Duodenal mucosa (tissue), 2 donors: ENCODE measurements around the gene CHMP3.
"Not testable (repeated sequence)": the region's sequence is repeated elsewhere in the genome, so short reads cannot be mapped to it uniquely, and the experiment has no call there.

Experiments used
- H3K27ac ChIP-seq: one replicate; pipeline ENCODE4 v1.7.0; 2013; ENCODE audit warnings: low read depth, low read length
- H3K27me3 ChIP-seq, 2 donors: one replicate each; pipeline ENCODE4 v1.7.0; 2013; ENCODE audit warnings: low read length in 2 of 2, control low read depth in 1 of 2; ENCODE audit not compliant: insufficient read depth in 2 of 2, control insufficient read depth in 1 of 2
- H3K36me3 ChIP-seq, 2 donors: one replicate each; pipeline ENCODE4 v1.7.0; 2013; ENCODE audit warnings: low read length in 2 of 2, control low read depth in 1 of 2; ENCODE audit not compliant: insufficient read depth in 2 of 2, control insufficient read depth in 1 of 2
- H3K4me1 ChIP-seq, 2 donors: one replicate each; pipeline ENCODE4 v1.7.0; 2013; ENCODE audit warnings: low read length in 2 of 2, control low read depth in 1 of 2; ENCODE audit not compliant: insufficient read depth in 2 of 2, control insufficient read depth in 1 of 2
- H3K4me3 ChIP-seq, 2 donors: one replicate each; pipeline ENCODE4 v1.7.0; 2013; ENCODE audit warnings: low read length in 2 of 2, low read depth in 1 of 2
- H3K9ac ChIP-seq, 2 donors: one replicate each; pipeline ENCODE4 v1.7.0; 2013; ENCODE audit warnings: low read length in 2 of 2, low read depth in 1 of 2
- H3K9me3 ChIP-seq, 2 donors: one replicate each; pipeline ENCODE4 v1.7.0; 2013; ENCODE audit warnings: low read length in 2 of 2, control low read depth in 1 of 2; ENCODE audit not compliant: control insufficient read depth in 1 of 2

Gene CHMP3

DNA sequence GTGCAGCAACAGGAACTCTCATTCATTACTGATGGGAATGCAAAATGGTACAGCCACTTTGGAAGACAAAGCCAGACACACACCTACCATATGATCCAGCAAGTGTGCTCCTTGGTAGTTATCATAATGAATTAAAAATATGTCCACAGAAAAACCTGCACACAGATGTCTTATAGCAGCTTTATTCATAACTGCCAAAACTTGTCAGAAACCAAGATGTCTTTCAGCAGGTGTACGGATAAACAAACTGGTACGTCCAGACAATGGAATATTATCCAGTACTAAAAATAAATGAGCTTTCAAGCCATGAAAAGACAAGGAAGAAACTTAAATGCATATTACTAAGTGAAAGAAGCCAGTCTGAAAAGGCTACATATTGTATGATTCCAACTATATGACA, 50.4 kb downstream of the CHMP3 start:
- H3K4me3 ChIP-seq: no peak overlapping the region
- no peaks in the 10 kb centered on the region for H3K9me3 ChIP-seq
- H3K27ac ChIP-seq: no peak overlapping the region
- no peaks in the 10 kb centered on the region for H3K27me3 ChIP-seq
- no peak overlapping the region for H3K9ac ChIP-seq
- no peaks in the 10 kb centered on the region for H3K4me1 ChIP-seq
- peaks cover 5 to 29% of the 10 kb centered on the region in 2 donors for H3K36me3 ChIP-seq

DNA sequence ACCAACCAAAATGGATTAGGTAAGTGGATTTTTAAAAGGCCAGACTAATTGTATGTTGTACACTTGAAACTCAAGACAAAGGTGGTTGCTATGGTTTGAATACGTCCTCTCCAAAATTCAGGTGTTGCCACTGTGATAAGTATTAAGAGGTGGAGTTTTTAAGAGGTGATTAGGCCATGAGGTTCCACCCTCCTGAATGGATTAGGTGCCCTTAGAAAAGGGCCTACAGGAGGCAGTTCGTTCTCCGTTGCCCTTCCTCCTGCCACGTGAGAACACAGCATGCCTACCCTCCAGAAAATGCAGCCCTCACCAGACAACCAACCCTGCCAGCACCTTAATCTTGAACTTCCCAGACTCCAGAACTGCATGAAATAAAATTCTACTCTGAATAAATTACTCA, 51.2 kb downstream of the CHMP3 start:
- H3K27ac ChIP-seq: no peak overlapping the region
- H3K4me3 ChIP-seq: no peak overlapping the region
- no peaks in the 10 kb centered on the region for H3K9me3 ChIP-seq
- no peaks in the 10 kb centered on the region for H3K27me3 ChIP-seq
- H3K9ac ChIP-seq: no peak overlapping the region
- no peaks in the 10 kb centered on the region for H3K4me1 ChIP-seq
- H3K36me3 ChIP-seq: peaks cover 5 to 37% of the 10 kb centered on the region in 2 donors

DNA sequence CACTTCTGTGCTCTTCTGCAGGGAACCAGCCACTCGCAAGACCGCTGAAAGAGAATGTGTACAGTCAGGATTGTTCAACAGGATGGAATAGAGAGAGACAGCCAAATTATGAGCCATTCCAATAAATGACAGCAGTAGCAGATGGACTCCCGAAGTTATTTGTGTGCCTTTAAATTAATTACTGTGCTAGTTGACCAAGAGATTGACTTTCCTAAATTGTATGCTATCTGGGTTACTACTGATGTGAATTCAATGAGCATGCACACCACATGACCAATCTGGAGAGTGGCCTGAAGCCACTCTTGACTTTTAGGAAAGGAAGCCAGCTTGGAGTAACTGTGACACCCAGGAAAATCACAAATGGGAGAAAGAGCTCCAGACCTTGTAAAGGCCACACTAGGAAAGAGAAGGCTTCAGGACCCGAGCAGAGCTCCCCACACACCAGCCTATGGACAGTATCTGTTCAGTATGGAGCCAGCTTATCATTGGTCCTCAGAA, 52.8 kb downstream of the CHMP3 start:
- Histone ChIP-seq H3K4me1 (no peaks in the 10 kb centered on the region), H3K4me3 (no peak overlapping the region), H3K9ac (no peak overlapping the region), H3K27me3 (no peaks in the 10 kb centered on the region), H3K36me3 (peaks cover 8 to 43% of the 10 kb centered on the region in 2 donors), H3K9me3 (no peaks in the 10 kb centered on the region), H3K27ac (no peak overlapping the region)

DNA sequence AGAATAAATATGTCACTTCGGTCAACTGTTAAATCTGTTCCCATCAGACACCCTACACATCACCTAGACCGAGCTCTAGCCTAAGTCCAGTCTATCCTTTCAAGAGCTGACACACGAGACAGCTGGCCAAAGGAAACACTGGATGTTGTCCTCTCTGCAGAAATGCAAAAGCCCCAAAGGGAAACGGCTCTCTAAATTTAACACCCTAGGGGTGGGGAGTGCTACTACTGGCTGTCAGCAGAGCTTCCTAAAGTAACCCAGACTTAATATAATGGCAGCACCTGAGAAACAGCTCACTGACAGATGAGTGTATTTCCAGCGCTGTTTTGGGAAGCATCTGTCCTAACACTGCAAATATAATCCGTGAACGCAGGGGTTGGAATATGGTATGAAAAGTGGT, 55.6 kb downstream of the CHMP3 start:
- peaks cover 9 to 63% of the 10 kb centered on the region in 2 donors for H3K36me3 ChIP-seq
- H3K9ac ChIP-seq: no peak overlapping the region
- H3K4me3 ChIP-seq: no peak overlapping the region
- H3K9me3 ChIP-seq: no peaks in the 10 kb centered on the region
- H3K27me3 ChIP-seq: no peaks in the 10 kb centered on the region
- H3K4me1 ChIP-seq: no peaks in the 10 kb centered on the region
- no peak overlapping the region for H3K27ac ChIP-seq

DNA sequence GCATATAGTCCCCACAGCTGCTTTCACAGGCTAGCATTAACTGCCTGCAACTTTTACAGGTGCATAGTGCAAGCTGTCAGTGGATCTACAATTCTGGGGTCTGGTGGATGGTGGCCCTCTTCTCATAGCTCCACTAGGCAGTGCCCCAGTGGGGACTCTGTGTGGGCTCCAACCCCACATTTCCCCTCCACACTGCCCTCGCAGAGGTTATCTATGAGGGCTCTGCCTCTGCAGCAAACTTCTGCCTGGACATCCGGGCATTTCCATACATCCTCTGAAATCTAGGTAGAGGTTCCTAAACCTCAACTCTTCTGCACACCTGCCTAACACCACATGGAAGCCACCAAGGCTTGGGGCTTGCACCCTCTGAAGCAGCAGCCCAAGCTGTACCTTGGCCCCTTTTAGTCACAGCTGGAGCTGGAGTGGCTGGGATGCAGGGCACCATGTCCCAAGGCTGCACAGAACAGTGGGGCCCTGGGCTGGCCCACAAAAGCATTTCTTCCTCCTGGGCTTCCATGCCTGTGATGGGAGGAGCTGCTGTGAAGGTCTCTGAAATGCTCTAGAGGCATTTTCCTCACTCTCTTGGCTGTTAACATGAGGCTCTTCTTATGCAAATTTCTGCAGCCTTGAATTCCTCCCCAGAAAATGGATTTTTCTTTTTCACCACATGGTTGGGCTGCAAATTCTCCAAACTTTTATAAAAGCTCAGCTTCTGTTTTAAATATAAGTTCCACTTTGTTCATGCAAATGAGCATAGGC, 62.7 kb downstream of the CHMP3 start:
- Histone ChIP-seq H3K36me3 (peaks cover 29 to 86% of the 10 kb centered on the region in 2 donors), H3K27ac (no peak overlapping the region), H3K4me3 (no peak overlapping the region), H3K4me1 (no peaks in the 10 kb centered on the region), H3K27me3 (no peaks in the 10 kb centered on the region), H3K9ac (no peak overlapping the region), H3K9me3 (peaks cover 15 to 17% of the 10 kb centered on the region in 2 donors)

DNA sequence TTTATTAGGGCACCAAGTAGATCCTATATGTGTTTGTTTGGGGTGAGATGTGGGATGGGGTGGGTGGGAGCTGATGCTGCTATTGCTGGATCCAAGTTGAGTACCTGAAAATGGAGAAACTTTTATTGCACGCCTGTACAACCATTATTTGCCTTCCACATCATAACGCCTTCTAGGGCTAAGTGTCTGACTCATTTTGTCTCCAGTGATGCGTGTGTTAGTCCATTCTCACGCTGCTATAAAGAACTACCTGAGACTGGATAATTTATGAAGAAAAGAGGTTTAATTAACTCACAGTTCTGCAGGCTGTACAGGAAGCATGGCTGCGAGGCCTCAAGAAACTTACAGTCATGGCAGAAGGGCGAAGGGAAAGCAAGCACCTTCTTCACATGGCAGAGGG, 63.9 kb downstream of the CHMP3 start:
- Histone ChIP-seq H3K36me3 (peaks cover 28 to 82% of the 10 kb centered on the region in 2 donors), H3K4me1 (no peaks in the 10 kb centered on the region), H3K27me3 (no peaks in the 10 kb centered on the region), H3K27ac (no peak overlapping the region), H3K9ac (no peak overlapping the region), H3K9me3 (peaks cover 15 to 17% of the 10 kb centered on the region in 2 donors), H3K4me3 (no peak overlapping the region)

DNA sequence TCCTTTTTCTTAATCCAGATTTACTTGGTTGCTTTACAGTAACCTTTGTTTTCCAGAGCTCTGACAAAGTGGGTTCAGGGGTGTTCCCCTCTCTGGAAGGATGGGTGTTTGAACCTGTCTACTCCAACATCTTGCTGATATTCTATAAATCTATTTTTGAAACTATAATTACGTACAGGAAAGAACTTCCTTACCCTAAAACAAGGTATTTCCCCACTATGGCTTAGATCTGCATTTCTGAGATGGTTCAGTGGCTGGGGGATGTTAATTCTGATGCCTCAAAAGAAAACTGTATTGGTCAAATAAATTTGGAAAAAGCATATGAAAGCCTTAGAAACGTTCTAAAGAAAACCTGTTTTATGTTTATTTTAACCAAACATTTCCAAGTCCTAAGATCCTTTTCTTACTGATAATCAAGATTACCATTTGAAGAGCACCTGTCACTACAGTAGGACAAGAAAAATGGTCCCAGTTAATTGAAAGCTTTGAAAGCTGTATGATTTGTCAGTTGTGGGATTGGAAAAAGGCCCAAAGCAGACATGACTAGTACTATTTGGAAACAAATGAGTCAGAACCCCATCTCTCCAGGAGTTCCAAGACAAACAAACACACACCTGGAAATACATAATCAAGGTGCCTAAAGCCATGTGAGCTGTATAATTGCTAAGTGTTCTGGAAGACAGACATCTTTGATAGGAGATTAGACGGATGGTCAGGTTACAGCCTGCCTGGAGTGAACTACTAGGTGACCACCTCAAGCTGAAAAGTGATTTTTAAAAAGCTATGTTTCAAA, 64.6 kb downstream of the CHMP3 start:
- H3K4me3 ChIP-seq: no peak overlapping the region
- H3K27me3 ChIP-seq: no peaks in the 10 kb centered on the region
- H3K4me1 ChIP-seq: no peaks in the 10 kb centered on the region
- peaks cover 15 to 17% of the 10 kb centered on the region in 2 donors for H3K9me3 ChIP-seq
- no peak overlapping the region for H3K9ac ChIP-seq
- peaks cover 28 to 77% of the 10 kb centered on the region in 2 donors for H3K36me3 ChIP-seq
- no peak overlapping the region for H3K27ac ChIP-seq

DNA sequence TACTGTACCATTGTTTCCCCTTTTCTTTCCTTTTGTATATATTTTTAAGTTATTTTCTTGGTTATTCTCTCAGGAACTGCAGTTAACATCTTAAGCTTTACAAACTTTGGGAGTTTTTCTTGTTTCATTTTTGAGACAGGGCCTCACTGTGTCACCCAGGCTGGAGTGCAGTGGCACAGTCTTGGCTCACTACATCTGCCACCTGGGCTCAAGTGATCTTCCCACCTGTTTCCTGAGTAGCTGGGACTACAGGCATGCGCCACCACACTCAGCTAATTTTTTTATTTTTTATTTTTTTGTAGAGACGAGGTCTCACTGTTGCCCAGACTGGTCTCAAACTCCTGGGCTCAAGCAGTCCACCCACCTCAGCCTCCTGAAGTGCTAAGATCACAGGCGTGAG, 66.9 kb downstream of the CHMP3 start:
- H3K27me3 ChIP-seq, H3K4me1 ChIP-seq, H3K27ac ChIP-seq, H3K4me3 ChIP-seq, H3K9ac ChIP-seq: not testable (repeated sequence)
- H3K36me3 ChIP-seq: peaks cover 34 to 80% of the 10 kb centered on the region in 2 donors
- H3K9me3 ChIP-seq: peaks cover 15 to 17% of the 10 kb centered on the region in 2 donors

DNA sequence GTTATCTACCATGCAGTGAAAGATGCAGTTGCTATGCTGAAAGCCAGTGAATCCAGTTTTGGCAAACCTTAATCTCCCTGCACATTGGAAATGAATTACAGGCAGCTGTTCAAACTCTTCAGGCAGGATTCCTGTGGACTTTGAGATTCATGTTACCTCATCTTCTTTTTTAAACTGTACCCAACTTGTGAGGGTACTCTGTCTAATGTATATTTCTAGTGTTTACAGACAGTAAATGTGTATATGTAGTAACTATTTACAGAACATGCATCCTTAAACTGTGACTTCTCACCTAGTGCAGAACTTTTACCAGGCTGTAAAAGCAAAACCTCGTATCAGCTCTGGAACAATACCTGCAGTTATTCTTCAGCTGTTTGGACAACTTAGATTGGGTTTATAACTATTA, 71.2 kb downstream of the CHMP3 start:
- no peaks in the 10 kb centered on the region for H3K4me1 ChIP-seq
- no peaks in the 10 kb centered on the region for H3K9me3 ChIP-seq
- H3K27me3 ChIP-seq: no peaks in the 10 kb centered on the region
- H3K27ac ChIP-seq: no peak overlapping the region
- H3K4me3 ChIP-seq: no peak overlapping the region
- H3K9ac ChIP-seq: no peak overlapping the region
- H3K36me3 ChIP-seq: peaks cover 44 to 80% of the 10 kb centered on the region in 2 donors

DNA sequence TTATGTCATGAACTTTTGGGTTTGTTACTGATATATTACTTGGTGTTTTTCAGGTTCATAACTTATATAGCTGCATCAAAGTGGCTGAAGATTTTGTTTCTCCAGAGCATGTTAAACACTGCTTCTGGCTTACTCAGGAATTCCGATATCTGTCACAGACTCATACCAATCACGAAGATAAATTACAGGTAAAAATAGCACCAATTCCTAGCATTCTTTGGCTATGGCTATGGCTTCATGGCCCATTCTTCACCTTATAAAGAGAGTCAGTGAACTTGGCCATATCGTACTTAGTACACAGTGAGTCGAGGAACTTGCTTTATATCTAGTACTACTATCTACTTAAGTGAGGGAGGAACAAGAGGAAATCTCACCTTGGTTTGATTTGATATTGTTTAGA, 72.2 kb downstream of the CHMP3 start:
- Histone ChIP-seq H3K4me3 (no peak overlapping the region), H3K36me3 (peaks cover 52 to 82% of the 10 kb centered on the region in 2 donors), H3K9ac (no peak overlapping the region)

More for the DNA sequence above, 72.2 kb downstream of the CHMP3 start:
- Histone ChIP-seq H3K27me3 (no peaks in the 10 kb centered on the region), H3K27ac (no peak overlapping the region), H3K4me1 (no peaks in the 10 kb centered on the region), H3K9me3 (no peaks in the 10 kb centered on the region)
